ENCODE measurements around the gene FBRSL1. TPM values are rescaled to one million over a fixed set of nuclear protein-coding genes. Genes with fewer than 3 reads are reported as not detected.

FBRSL1 gene
- total and polyA plus RNA-seq, 3 donors from 2014 or later, result 51.1 to 98.9 (median 88.3) TPM

- no peaks in the 10 kb centered on the region for H3K27me3 ChIP-seq
- 89 to 97% methylated on average over 9 of the region's 9 CpGs for WGBS, 2 donors
- intact Hi-C loops (cut with DNase I; ENCODE audit: low total_unique reads), result no loop called here
- H3K9me3 ChIP-seq, result no peaks in the 10 kb centered on the region
- DNase-seq, result no peak
- no peaks in the 10 kb centered on the region for H3K36me3 ChIP-seq (ENCODE audit: low read depth, missing control alignments)
- H3K4me3 ChIP-seq, result no peak overlapping the region
- no peak overlapping the region for H3K27ac ChIP-seq
- TF ChIP-seq CTCF (IDR thresholded peaks at IDR 0.05), result no peak
- TF ChIP-seq POLR2A (IDR thresholded peaks at IDR 0.05), result no peak
- H3K4me1 ChIP-seq, result no peaks in the 10 kb centered on the region
Observed at GRCh38 chr12:132482771-132483170, 7.2 kb upstream of the FBRSL1 start.

GRCh38 chr12:132483208-132483607 is 6.7 kb upstream of the FBRSL1 start:
- intact Hi-C loops (cut with DNase I; ENCODE audit: low total_unique reads), result no loop called here
- TF ChIP-seq CTCF (IDR thresholded peaks at IDR 0.05), result no peak
- TF ChIP-seq POLR2A (IDR thresholded peaks at IDR 0.05), result no peak
- no peak for DNase-seq
- Histone ChIP-seq H3K27ac (no peak overlapping the region), H3K36me3 (ENCODE audit: low read depth, missing control alignments) (no peaks in the 10 kb centered on the region), H3K27me3 (no peaks in the 10 kb centered on the region), H3K4me3 (no peak overlapping the region), H3K4me1 (no peaks in the 10 kb centered on the region), H3K9me3 (no peaks in the 10 kb centered on the region)
- WGBS, 2 donors, result 95 to 96% methylated on average over 27 of the region's 27 CpGs

- H3K27me3 ChIP-seq, result no peaks in the 10 kb centered on the region
- no peak for DNase-seq
- no peak overlapping the region for H3K4me3 ChIP-seq
- H3K9me3 ChIP-seq, result no peaks in the 10 kb centered on the region
- TF ChIP-seq POLR2A (IDR thresholded peaks at IDR 0.05) (no peak), CTCF (IDR thresholded peaks at IDR 0.05) (no peak)
- WGBS, 2 donors, result 92 to 95% methylated on average over 17 of the region's 17 CpGs
- H3K4me1 ChIP-seq, result no peaks in the 10 kb centered on the region
- H3K27ac ChIP-seq, result no peak overlapping the region
- intact Hi-C loops (cut with DNase I; ENCODE audit: low total_unique reads), result no loop called here
- H3K36me3 ChIP-seq (ENCODE audit: low read depth, missing control alignments), result no peaks in the 10 kb centered on the region
Observed at GRCh38 chr12:132483612-132484011, 6.3 kb upstream of the FBRSL1 start.

GRCh38 chr12:132484183-132484890 is 5.6 kb upstream of the FBRSL1 start:
- intact Hi-C loops (cut with DNase I; ENCODE audit: low total_unique reads), result no loop called here
- WGBS, 2 donors, result 90 to 92% methylated on average over 23 to 28 of the region's 28 CpGs
- TF ChIP-seq CTCF (IDR thresholded peaks at IDR 0.05), result no peak
- no peak for TF ChIP-seq POLR2A (IDR thresholded peaks at IDR 0.05)

GRCh38 chr12:132484891-132485441 is 5.0 kb upstream of the FBRSL1 start:
- DNase-seq, result no peak
- Histone ChIP-seq H3K4me1 (peaks cover 8% of the 10 kb centered on the region), H3K27ac (no peak overlapping the region), H3K9me3 (no peaks in the 10 kb centered on the region), H3K36me3 (ENCODE audit: low read depth, missing control alignments) (no peaks in the 10 kb centered on the region), H3K4me3 (no peak overlapping the region), H3K27me3 (no peaks in the 10 kb centered on the region)
- TF ChIP-seq POLR2A (IDR thresholded peaks at IDR 0.05) (no peak), CTCF (IDR thresholded peaks at IDR 0.05) (no peak)
- intact Hi-C loops (cut with DNase I; ENCODE audit: low total_unique reads), result no loop called here
- 70 to 84% methylated on average over 10 to 16 of the region's 16 CpGs for WGBS, 2 donors

More at GRCh38 chr12:132484183-132484890, 5.6 kb upstream of the FBRSL1 start:
- Histone ChIP-seq H3K4me1 (peaks cover 7% of the 10 kb centered on the region), H3K9me3 (no peaks in the 10 kb centered on the region), H3K27ac (no peak overlapping the region), H3K36me3 (ENCODE audit: low read depth, missing control alignments) (no peaks in the 10 kb centered on the region), H3K27me3 (no peaks in the 10 kb centered on the region), H3K4me3 (no peak overlapping the region)
- no peak for DNase-seq
